Skeletal muscle satellite cell (primary cell): ENCODE measurements around the gene ANO2.
"Not testable (repeated sequence)": the region's sequence is repeated elsewhere in the genome, so short reads cannot be mapped to it uniquely, and the experiment has no call there.

Experiments
- H3K27me3 ChIP-seq: 2 replicates; pipeline ENCODE4 v1.7.0; 2013; ENCODE audit warnings: low read length; ENCODE audit not compliant: control insufficient read depth, insufficient read depth
- H3K36me3 ChIP-seq: 2 replicates; pipeline ENCODE4 v1.7.0; 2013; ENCODE audit warnings: mild to moderate bottlenecking, control low read depth, low read length; ENCODE audit not compliant: insufficient read depth
- H3K4me1 ChIP-seq: 2 replicates; pipeline ENCODE4 v1.7.0; 2013; ENCODE audit warnings: low read length; ENCODE audit not compliant: control insufficient read depth, insufficient read depth
- H3K4me2 ChIP-seq: 2 replicates; pipeline ENCODE4 v1.7.0; 2013; ENCODE audit warnings: mild to moderate bottlenecking, low read length
- H3K4me3 ChIP-seq: 2 replicates; pipeline ENCODE4 v1.7.0; 2013; ENCODE audit warnings: low read length
- H3K9ac ChIP-seq: 2 replicates; pipeline ENCODE4 v1.7.0; 2013; ENCODE audit warnings: mild to moderate bottlenecking, low read depth, low read length, moderate library complexity
- H3K9me3 ChIP-seq: replicated peaks from 2 replicates; pipeline ENCODE4 v1.7.0; 2013; ENCODE audit warnings: mild to moderate bottlenecking, control low read depth, low read length

The ANO2 gene

GRCh38 chr12:5548152-5548943 is 396.7 kb downstream of the ANO2 start:
- Histone ChIP-seq H3K9ac (no peak overlapping the region), H3K36me3 (no peaks in the 10 kb centered on the region), H3K9me3 (no peaks in the 10 kb centered on the region), H3K4me1 (no peaks in the 10 kb centered on the region), H3K27me3 (no peaks in the 10 kb centered on the region), H3K4me3 (no peak overlapping the region), H3K4me2 (no peak overlapping the region)

GRCh38 chr12:5546616-5547015 is 398.4 kb downstream of the ANO2 start:
- no peaks in the 10 kb centered on the region for H3K27me3 ChIP-seq
- no peaks in the 10 kb centered on the region for H3K4me1 ChIP-seq
- no peak overlapping the region for H3K9ac ChIP-seq
- no peak overlapping the region for H3K4me3 ChIP-seq
- no peaks in the 10 kb centered on the region for H3K9me3 ChIP-seq
- H3K36me3 ChIP-seq, result no peaks in the 10 kb centered on the region
- no peak overlapping the region for H3K4me2 ChIP-seq

- H3K27me3 ChIP-seq, result no peaks in the 10 kb centered on the region
Observed at GRCh38 chr12:5537771-5538170, 407.3 kb downstream of the ANO2 start.

GRCh38 chr12:5537026-5537615 is 407.9 kb downstream of the ANO2 start:
- H3K9ac ChIP-seq, H3K4me2 ChIP-seq: not testable (repeated sequence)

More at GRCh38 chr12:5537771-5538170, 407.3 kb downstream of the ANO2 start:
- Histone ChIP-seq H3K4me2 (no peak overlapping the region), H3K36me3 (no peaks in the 10 kb centered on the region), H3K4me3 (no peak overlapping the region), H3K4me1 (no peaks in the 10 kb centered on the region), H3K9ac (no peak overlapping the region), H3K9me3 (no peaks in the 10 kb centered on the region)

GRCh38 chr12:5535541-5535940 is 409.5 kb downstream of the ANO2 start:
- H3K4me3 ChIP-seq, result no peak overlapping the region
- no peak overlapping the region for H3K9ac ChIP-seq
- H3K4me1 ChIP-seq, result no peaks in the 10 kb centered on the region
- H3K4me2 ChIP-seq, result no peak overlapping the region
- H3K27me3 ChIP-seq, result no peaks in the 10 kb centered on the region
- H3K9me3 ChIP-seq, result no peaks in the 10 kb centered on the region
- H3K36me3 ChIP-seq, result no peaks in the 10 kb centered on the region

More at GRCh38 chr12:5537026-5537615, 407.9 kb downstream of the ANO2 start:
- H3K4me1 ChIP-seq, H3K27me3 ChIP-seq, H3K9me3 ChIP-seq, H3K36me3 ChIP-seq, H3K4me3 ChIP-seq: not testable (repeated sequence)

GRCh38 chr12:5534426-5535199 is 410.4 kb downstream of the ANO2 start:
- Histone ChIP-seq H3K4me1 (no peaks in the 10 kb centered on the region), H3K4me3 (no peak overlapping the region)

GRCh38 chr12:5533368-5533767 is 411.7 kb downstream of the ANO2 start:
- H3K4me2 ChIP-seq, result no peak overlapping the region

More at GRCh38 chr12:5534426-5535199, 410.4 kb downstream of the ANO2 start:
- H3K9me3 ChIP-seq, result no peaks in the 10 kb centered on the region
- no peak overlapping the region for H3K9ac ChIP-seq
- no peaks in the 10 kb centered on the region for H3K36me3 ChIP-seq
- H3K27me3 ChIP-seq, result no peaks in the 10 kb centered on the region
- no peak overlapping the region for H3K4me2 ChIP-seq

GRCh38 chr12:5525783-5526367 is 419.2 kb downstream of the ANO2 start:
- Histone ChIP-seq H3K27me3 (no peaks in the 10 kb centered on the region), H3K4me2 (no peak overlapping the region), H3K4me1 (no peaks in the 10 kb centered on the region), H3K36me3 (no peaks in the 10 kb centered on the region), H3K9me3 (peaks cover 5% of the 10 kb centered on the region), H3K4me3 (no peak overlapping the region), H3K9ac (no peak overlapping the region)

More at GRCh38 chr12:5533368-5533767, 411.7 kb downstream of the ANO2 start:
- Histone ChIP-seq H3K27me3 (no peaks in the 10 kb centered on the region), H3K9me3 (no peaks in the 10 kb centered on the region), H3K4me1 (no peaks in the 10 kb centered on the region), H3K4me3 (no peak overlapping the region), H3K36me3 (no peaks in the 10 kb centered on the region), H3K9ac (no peak overlapping the region)

GRCh38 chr12:5524769-5525436 is 420.2 kb downstream of the ANO2 start:
- Histone ChIP-seq H3K36me3 (no peaks in the 10 kb centered on the region), H3K4me1 (no peaks in the 10 kb centered on the region), H3K4me2 (no peak overlapping the region), H3K9me3 (peaks cover 5% of the 10 kb centered on the region), H3K9ac (no peak overlapping the region), H3K27me3 (no peaks in the 10 kb centered on the region), H3K4me3 (no peak overlapping the region)

GRCh38 chr12:5524116-5524768 is 420.8 kb downstream of the ANO2 start:
- peaks cover 5% of the 10 kb centered on the region for H3K9me3 ChIP-seq
- H3K4me2 ChIP-seq, result no peak overlapping the region
- no peaks in the 10 kb centered on the region for H3K36me3 ChIP-seq
- H3K4me3 ChIP-seq, result no peak overlapping the region
- H3K27me3 ChIP-seq, result no peaks in the 10 kb centered on the region
- H3K9ac ChIP-seq, result no peak overlapping the region
- no peaks in the 10 kb centered on the region for H3K4me1 ChIP-seq
